Breast epithelium (tissue), 4 donors: ENCODE results near the gene HASPIN. TPM values are rescaled to one million over a fixed set of nuclear protein-coding genes. Genes with fewer than 3 reads are reported as not detected.

Source experiments
- DNase-seq, 2 donors: peaks; one replicate each; pipeline ENCODE4 v3.0.0-alpha.2; 2019; ENCODE audit warnings: low spot score in 2 of 2
- H3K27ac ChIP-seq, 2 donors: fragments of 200-600 bp; sonication (generic) in 1 of 2; one replicate each; pipeline ENCODE4 v1.5.1; 2016 to 2019; ENCODE audit warnings: mild to moderate bottlenecking in 1 of 2
- H3K27me3 ChIP-seq, 2 donors: fragments of 200-600 bp; sonication (generic) in 1 of 2; one replicate each; pipeline versions ENCODE4 v1.5.1 to v1.6.0; 2017 to 2019; ENCODE audit warnings: control low read depth in 1 of 2, mild to moderate bottlenecking in 1 of 2
- H3K36me3 ChIP-seq: fragments of 200-600 bp; one replicate; pipeline ENCODE4 v1.5.1; 2019
- H3K4me1 ChIP-seq, 2 donors: fragments of 200-600 bp; sonication (generic); one replicate each; pipeline ENCODE4 v1.5.1; 2016 to 2019; ENCODE audit warnings: control low read depth in 1 of 2
- H3K4me3 ChIP-seq, 3 donors: fragments of 200-600 bp; sonication (generic); 1 replicate in 2 of 3; 2 replicates in 1 of 3; pipeline ENCODE4 v1.5.1; 2016 to 2019; ENCODE audit warnings: mild to moderate bottlenecking in 3 of 3, moderate library complexity in 2 of 3
- H3K9me3 ChIP-seq, 2 donors: fragments of 200-600 bp; sonication (generic) in 1 of 2; one replicate each; pipeline ENCODE4 v1.5.1; 2016 to 2019; ENCODE audit warnings: control low read depth in 1 of 2
- CTCF ChIP-seq, 3 donors: fragments of 450-650 bp; IDR thresholded peaks; one replicate each; pipeline ENCODE4 v1.5.1; 2016 to 2017; ENCODE audit warnings: antibody characterized with exemption in 3 of 3, mild to moderate bottlenecking in 3 of 3, moderate library complexity in 3 of 3
- POLR2A ChIP-seq: fragments of 450-650 bp; IDR thresholded peaks from one replicate; pipeline ENCODE4 v1.6.1; 2016; ENCODE audit warnings: antibody characterized with exemption, mild to moderate bottlenecking, moderate library complexity
- POLR2AphosphoS5 ChIP-seq, 3 donors: sonication (generic); formaldehyde crosslinking; IDR thresholded peaks; one replicate each; pipeline ENCODE4 v1.6.1; 2017; ENCODE audit warnings: antibody characterized with exemption in 3 of 3
- intact Hi-C: fragments of 100-400 bp; cut with DNase I; formaldehyde crosslinking; loops from one replicate; pipeline ENCODE4 v1.15.1; 2023; ENCODE audit warnings: low total_unique reads
- total RNA-seq, 3 donors: library from RNA; depleted of rRNA; stranded (reverse); fragments of >200 nt; gene quantifications; one replicate each; pipeline ENCODE4 v1.1.0, GENCODE V29; 2016

Gene HASPIN
- total RNA-seq, 3 donors from 2014 or later, result 0.29 to 0.48 (median 0.33) TPM

- Histone ChIP-seq H3K36me3 (no peaks in the 10 kb centered on the region), H3K4me1 (no peaks in the 10 kb centered on the region), H3K27ac (peak overlapping the region; percentile 85 to 86), H3K4me3 (peak overlapping the region in 2 of 3 donors; percentile 66 to 68), H3K9me3 (peaks cover 5 to 11% of the 10 kb centered on the region in 2 donors), H3K27me3 (no peaks in the 10 kb centered on the region)
- TF ChIP-seq CTCF (IDR thresholded peaks at IDR 0.05), result no peak
- no peak for TF ChIP-seq POLR2A
- intact Hi-C loops, result no loop called here
- DNase-seq, result no peak
Observed at GRCh38 chr17:3755335-3756030, 31.8 kb downstream of the HASPIN start.

- Histone ChIP-seq H3K27ac (no peak overlapping the region), H3K36me3 (no peaks in the 10 kb centered on the region), H3K9me3 (peaks cover 5 to 11% of the 10 kb centered on the region in 2 donors), H3K4me1 (no peaks in the 10 kb centered on the region), H3K4me3 (no peak overlapping the region), H3K27me3 (peaks cover 0 to 9% of the 10 kb centered on the region in 2 donors)
- no peak for TF ChIP-seq POLR2AphosphoS5 (IDR thresholded peaks at IDR 0.05)
- no peak for TF ChIP-seq POLR2A
- TF ChIP-seq CTCF (IDR thresholded peaks at IDR 0.05), result no peak
- intact Hi-C loops, result loop anchor here (5.0 kb wide), 1 partner anchor 748 kb away; no protein-coding TSS in a partner anchor
- no peak for DNase-seq
Observed at GRCh38 chr17:3759597-3760216, 36.0 kb downstream of the HASPIN start.

- TF ChIP-seq CTCF (IDR thresholded peaks at IDR 0.05), result no peak
- no peak for TF ChIP-seq POLR2AphosphoS5 (IDR thresholded peaks at IDR 0.05)
- Histone ChIP-seq H3K4me3 (no peak overlapping the region), H3K4me1 (no peaks in the 10 kb centered on the region), H3K36me3 (no peaks in the 10 kb centered on the region), H3K9me3 (peaks cover 5 to 11% of the 10 kb centered on the region in 2 donors), H3K27ac (no peak overlapping the region), H3K27me3 (peaks cover 0 to 9% of the 10 kb centered on the region in 2 donors)
- intact Hi-C loops, result loop anchor here (5.0 kb wide), 1 partner anchor 746 kb away; no protein-coding TSS in a partner anchor
- no peak for DNase-seq
Observed at GRCh38 chr17:3761036-3761917, 37.6 kb downstream of the HASPIN start.

GRCh38 chr17:3761918-3762380 is 38.2 kb downstream of the HASPIN start:
- intact Hi-C loops, result loop anchor here (5.0 kb wide), 1 partner anchor 745 kb away; no protein-coding TSS in a partner anchor
- DNase-seq, result no peak
- Histone ChIP-seq H3K9me3 (peaks cover 5 to 11% of the 10 kb centered on the region in 2 donors), H3K27me3 (peaks cover 0 to 9% of the 10 kb centered on the region in 2 donors), H3K27ac (no peak overlapping the region), H3K36me3 (no peaks in the 10 kb centered on the region), H3K4me3 (no peak overlapping the region), H3K4me1 (no peaks in the 10 kb centered on the region)
- TF ChIP-seq POLR2A (no peak), POLR2AphosphoS5 (IDR thresholded peaks at IDR 0.05) (no peak), CTCF (IDR thresholded peaks at IDR 0.05) (no peak)
